Stomach smooth muscle (tissue), 2 donors: ENCODE measurements around the gene ALAD.

Source experiments
- H3K27ac ChIP-seq: one replicate; pipeline ENCODE4 v1.7.0; 2013; ENCODE audit warnings: mild to moderate bottlenecking, low read length, inconsistent platforms
- H3K27me3 ChIP-seq, 2 donors: one replicate each; pipeline ENCODE4 v1.7.0; 2013; ENCODE audit warnings: low read length in 2 of 2; ENCODE audit not compliant: insufficient read depth in 2 of 2, control insufficient read depth in 1 of 2
- H3K36me3 ChIP-seq, 2 donors: one replicate each; pipeline ENCODE4 v1.7.0; 2013; ENCODE audit warnings: low read length in 2 of 2; ENCODE audit not compliant: control insufficient read depth in 2 of 2, insufficient read depth in 2 of 2
- H3K4me1 ChIP-seq: one replicate; pipeline ENCODE4 v1.7.0; 2013; ENCODE audit warnings: low read length; ENCODE audit not compliant: control insufficient read depth, insufficient read depth
- H3K4me3 ChIP-seq, 2 donors: one replicate each; pipeline ENCODE4 v1.7.0; 2013; ENCODE audit warnings: low read length in 2 of 2
- H3K9ac ChIP-seq, 2 donors: one replicate each; pipeline ENCODE4 v1.7.0; 2013; ENCODE audit warnings: low read length in 2 of 2, mild to moderate bottlenecking in 1 of 2
- H3K9me3 ChIP-seq, 2 donors: one replicate each; pipeline ENCODE4 v1.7.0; 2013; ENCODE audit warnings: low read length in 2 of 2; ENCODE audit not compliant: control insufficient read depth in 2 of 2
- donor health status: healthy.
- donor health status: Pancreatic carcinoma.

The ALAD gene

DNA sequence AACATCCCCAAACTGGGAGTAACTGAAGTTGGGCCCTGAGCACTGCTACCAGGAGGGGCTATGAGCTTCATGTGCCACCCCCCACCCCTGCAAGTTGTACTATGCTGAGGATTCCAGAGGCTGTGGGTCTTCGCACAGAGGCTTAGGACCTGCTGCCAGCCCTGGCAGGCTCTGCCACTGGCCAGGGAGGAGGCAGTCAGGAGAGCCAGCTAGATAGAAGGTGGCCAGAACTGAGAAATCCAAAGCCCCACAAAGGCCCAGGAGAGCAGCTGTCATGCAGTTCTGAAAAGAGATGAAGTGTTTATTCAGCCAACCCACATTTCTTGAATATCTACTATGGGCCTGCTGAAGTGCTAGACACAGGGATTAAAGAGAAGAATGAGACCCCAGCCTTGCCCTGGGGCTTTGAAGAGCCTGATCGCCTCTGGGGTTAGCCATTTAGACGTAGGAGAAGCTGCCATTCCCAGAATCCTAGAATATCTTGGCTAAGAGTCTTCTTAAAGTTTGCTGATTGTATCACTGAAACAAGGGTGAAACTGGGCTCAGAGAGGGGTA is 1.4 kb downstream of the ALAD start:
- Histone ChIP-seq H3K27me3 (no peaks in the 10 kb centered on the region), H3K27ac (no peak overlapping the region), H3K9ac (peak overlapping the region in 1 of 2 donors; percentile 13), H3K4me1 (peaks cover 19% of the 10 kb centered on the region), H3K36me3 (peaks cover 0 to 4% of the 10 kb centered on the region in 2 donors), H3K4me3 (peak overlapping the region in 1 of 2 donors; percentile 91), H3K9me3 (no peaks in the 10 kb centered on the region)

DNA sequence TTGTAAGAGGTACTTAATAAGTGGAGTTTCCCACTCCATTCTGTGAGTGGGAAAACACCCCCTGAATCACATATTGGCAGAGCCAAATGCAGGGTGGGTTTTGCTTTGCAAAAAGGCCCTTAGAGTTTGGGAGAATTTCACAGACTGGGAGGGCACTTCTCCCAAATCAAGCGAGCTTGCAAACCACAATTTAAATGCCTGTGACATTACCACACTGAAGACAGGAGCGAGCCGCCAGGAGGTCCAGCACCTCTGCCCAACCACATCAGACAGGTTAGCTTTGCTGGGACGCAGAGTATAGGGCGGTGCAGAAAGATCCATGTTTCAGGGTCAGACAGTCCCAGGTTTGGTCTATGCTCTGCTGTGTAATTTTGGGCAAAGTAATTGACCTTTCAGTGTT is 2.3 kb downstream of the ALAD start:
- Histone ChIP-seq H3K9me3 (no peaks in the 10 kb centered on the region), H3K4me3 (no peak overlapping the region), H3K27ac (no peak overlapping the region), H3K4me1 (peaks cover 19% of the 10 kb centered on the region), H3K9ac (no peak overlapping the region), H3K27me3 (no peaks in the 10 kb centered on the region), H3K36me3 (peaks cover 0 to 4% of the 10 kb centered on the region in 2 donors)

DNA sequence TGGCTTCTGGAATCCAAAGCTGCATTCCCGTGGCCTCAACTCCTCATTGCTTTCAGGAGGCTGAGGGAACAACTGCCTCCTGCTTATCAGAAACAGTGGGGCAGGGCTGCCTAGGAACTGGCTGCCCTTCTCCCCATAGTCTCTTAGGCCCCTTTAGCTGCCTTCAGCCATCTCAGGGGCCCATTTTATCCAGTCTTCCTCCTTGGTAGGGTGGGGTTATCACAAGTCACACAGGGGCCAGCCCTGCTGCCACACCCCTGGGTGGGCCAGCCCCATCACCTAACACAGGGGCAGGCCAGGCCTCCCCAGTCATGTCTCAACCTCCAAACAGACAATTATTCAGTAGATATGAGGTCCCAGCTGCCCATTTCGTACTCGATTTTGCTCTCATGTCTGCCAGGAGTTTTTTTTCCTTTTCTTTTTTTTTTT is 3.9 kb downstream of the ALAD start:
- no peak overlapping the region for H3K27ac ChIP-seq
- no peak overlapping the region for H3K9ac ChIP-seq
- H3K4me3 ChIP-seq = no peak overlapping the region
- H3K4me1 ChIP-seq = peaks cover 19% of the 10 kb centered on the region
- no peaks in the 10 kb centered on the region for H3K27me3 ChIP-seq
- no peaks in the 10 kb centered on the region for H3K9me3 ChIP-seq
- H3K36me3 ChIP-seq = peaks cover 3 to 9% of the 10 kb centered on the region in 2 donors

DNA sequence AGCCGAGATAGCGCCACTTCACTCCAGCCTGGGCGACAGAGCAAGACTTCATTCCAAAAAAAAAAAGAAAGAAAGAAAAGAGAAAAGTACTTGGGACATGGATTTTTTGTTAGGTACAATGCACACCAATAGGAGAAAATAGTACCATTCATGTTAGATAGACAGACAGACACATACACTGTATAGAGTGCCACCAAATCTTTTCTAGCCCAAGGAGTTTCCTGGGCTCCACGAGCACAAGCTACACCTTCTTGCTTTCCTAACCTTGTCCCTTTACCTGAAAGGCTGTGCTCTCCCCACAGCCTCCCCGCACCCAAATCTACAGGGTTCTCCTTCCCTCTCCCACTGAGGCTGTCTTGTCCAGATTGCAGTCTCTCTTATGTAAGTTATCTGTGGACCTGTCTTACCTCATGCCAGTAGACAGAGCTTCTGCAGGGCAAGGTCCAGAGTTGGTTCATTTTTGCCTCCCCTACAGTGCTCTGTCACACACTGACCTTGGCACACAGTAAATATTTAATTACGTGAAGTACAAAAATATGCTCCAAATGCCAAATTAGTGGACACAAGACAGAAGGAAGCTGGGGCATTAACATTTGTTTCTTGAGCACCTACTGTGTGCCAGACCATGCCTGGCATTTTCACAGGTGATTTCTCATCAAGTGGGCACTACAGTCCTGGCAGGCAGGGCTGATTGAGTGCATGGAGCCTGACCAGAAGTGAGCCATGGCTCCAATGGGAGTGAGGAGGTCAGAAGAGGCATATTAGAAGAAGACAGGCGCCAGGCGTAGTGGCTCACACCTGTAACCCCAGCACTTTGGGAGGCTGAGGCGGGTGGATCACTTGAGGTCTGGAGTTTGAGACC is 5.9 kb downstream of the ALAD start:
- Histone ChIP-seq H3K27ac (no peak overlapping the region), H3K4me1 (peaks cover 10% of the 10 kb centered on the region), H3K9ac (no peak overlapping the region), H3K27me3 (no peaks in the 10 kb centered on the region), H3K9me3 (no peaks in the 10 kb centered on the region), H3K4me3 (no peak overlapping the region), H3K36me3 (peaks cover 21 to 25% of the 10 kb centered on the region in 2 donors)

DNA sequence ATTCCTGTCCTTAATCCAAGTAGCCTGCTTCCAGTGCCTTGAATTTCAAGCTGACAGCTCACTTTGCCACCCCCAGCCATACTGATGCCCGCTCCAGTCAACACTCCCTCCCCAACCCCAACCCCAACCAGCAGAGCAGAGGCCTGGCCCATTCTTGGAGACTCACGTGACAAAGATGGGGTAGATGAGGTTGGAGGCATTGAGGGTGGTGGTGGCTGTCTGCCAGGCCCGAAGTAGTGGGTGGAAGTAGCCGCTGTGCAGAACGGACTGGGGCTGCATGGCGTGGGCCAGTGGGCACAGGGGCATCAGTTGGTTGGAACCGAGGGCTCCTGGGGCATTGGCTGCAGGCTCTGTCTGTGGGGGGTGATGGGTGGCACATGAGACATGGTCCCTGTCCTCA is 7.8 kb downstream of the ALAD start:
- no peak overlapping the region for H3K4me3 ChIP-seq
- no peaks in the 10 kb centered on the region for H3K27me3 ChIP-seq
- H3K36me3 ChIP-seq = peaks cover 29 to 40% of the 10 kb centered on the region in 2 donors
- H3K9me3 ChIP-seq = no peaks in the 10 kb centered on the region
- no peak overlapping the region for H3K27ac ChIP-seq
- no peak overlapping the region for H3K9ac ChIP-seq
- no peaks in the 10 kb centered on the region for H3K4me1 ChIP-seq

DNA sequence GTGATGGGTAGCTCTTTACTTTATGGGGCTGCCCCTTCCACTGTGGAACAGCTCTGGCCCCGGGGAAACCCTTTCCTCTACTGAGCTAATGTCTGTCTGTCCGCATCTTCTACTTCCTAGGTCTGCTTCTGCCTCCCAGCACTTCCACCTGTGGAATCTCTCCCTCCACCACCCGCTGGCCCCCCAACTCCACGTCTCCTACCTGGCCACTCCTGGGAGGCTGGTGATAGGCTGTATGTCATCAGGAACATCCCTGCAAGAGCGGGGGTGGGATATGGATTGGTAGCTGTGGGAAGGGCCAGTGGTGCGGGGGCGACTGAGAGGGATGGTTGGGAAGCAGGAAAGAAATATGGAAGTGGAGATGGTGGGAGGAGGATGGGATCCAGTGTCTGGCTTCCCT is 9.2 kb downstream of the ALAD start:
- Histone ChIP-seq H3K36me3 (peaks cover 36 to 52% of the 10 kb centered on the region in 2 donors), H3K9ac (no peak overlapping the region), H3K27me3 (no peaks in the 10 kb centered on the region), H3K27ac (no peak overlapping the region), H3K4me3 (no peak overlapping the region), H3K9me3 (no peaks in the 10 kb centered on the region), H3K4me1 (no peaks in the 10 kb centered on the region)

DNA sequence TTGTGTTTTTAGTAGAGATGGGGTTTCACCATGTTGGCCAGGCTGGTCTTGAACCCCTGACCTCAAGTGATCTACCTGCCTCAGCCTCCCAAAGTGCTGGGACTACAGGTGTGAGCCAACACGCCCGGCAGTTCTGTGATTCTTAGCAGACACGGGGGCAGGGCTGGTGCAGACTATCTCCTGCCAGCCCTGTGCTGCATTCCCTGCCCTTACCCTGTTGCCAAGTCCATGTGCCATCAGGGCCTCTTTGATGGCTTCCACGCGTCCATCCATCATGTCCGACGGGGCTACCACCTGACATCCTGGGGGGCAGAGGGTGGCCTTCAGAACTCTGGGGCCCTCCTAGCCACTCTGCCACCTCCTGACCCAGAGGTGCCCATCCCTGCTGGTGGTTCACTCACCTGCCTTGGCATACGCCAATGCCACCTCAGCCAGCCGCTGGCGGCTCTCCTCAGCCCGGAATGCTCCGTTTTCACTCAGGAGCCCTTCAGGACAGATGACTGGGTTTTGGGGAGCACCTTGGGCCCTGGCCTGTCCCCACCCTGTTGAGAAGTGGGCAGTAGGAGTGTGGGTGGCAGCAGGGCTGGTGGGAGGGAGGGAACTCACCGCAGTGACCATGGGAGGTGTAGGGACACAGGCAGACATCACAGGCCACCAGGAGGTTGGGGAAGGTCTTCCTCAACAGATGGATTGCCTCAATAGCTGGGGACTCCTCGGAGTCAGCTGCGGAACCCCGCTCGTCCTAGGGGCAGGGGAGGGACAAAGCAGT is 10.7 kb downstream of the ALAD start:
- no peaks in the 10 kb centered on the region for H3K4me1 ChIP-seq
- no peaks in the 10 kb centered on the region for H3K9me3 ChIP-seq
- H3K27me3 ChIP-seq = no peaks in the 10 kb centered on the region
- peaks cover 38 to 48% of the 10 kb centered on the region in 2 donors for H3K36me3 ChIP-seq
- no peak overlapping the region for H3K4me3 ChIP-seq
- no peak overlapping the region for H3K27ac ChIP-seq
- H3K9ac ChIP-seq = no peak overlapping the region

DNA sequence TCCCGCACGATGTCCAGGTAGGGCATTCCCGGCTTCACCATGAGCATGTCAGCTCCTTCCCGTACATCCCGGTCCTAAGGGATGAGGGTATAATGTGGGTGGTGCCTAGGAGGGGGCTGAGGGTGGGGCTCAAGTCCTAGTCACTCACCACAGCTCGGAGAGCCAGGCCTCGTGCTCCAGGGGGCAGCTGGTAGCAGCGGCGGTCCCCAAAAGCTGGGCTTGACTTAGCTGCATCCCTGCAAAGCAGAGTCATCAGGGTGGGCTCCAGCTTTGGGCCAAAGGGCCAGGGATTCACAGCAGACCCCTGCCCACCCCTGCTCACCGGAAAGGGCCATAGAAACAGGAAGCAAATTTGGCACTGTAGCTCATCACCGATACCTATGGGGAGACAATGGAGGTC is 11.6 kb downstream of the ALAD start:
- no peaks in the 10 kb centered on the region for H3K4me1 ChIP-seq
- H3K9ac ChIP-seq = no peak overlapping the region
- H3K4me3 ChIP-seq = no peak overlapping the region
- H3K36me3 ChIP-seq = peaks cover 38 to 48% of the 10 kb centered on the region in 2 donors
- H3K27me3 ChIP-seq = no peaks in the 10 kb centered on the region
- H3K9me3 ChIP-seq = no peaks in the 10 kb centered on the region
- H3K27ac ChIP-seq = no peak overlapping the region

DNA sequence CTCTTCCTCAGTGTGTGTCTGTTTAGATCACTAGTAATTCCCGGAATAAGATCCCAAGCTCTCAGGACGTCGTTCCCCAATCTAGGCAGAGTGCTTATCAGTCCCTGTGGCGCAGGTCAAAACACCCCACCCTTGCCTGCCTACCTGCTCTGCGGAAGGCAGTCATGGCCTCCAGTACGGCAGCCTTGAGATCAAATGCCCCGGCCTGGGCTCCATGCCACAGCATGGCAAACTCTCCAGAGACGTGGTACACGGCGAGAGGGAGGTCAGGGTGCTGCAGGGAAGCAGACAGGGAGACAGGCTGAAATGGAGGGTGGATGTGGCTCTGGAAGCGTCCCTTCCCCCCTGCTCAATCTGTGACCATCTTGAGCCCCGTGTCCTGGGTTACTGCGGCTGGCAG is 12.3 kb downstream of the ALAD start:
- Histone ChIP-seq H3K27me3 (no peaks in the 10 kb centered on the region), H3K9me3 (no peaks in the 10 kb centered on the region), H3K4me3 (no peak overlapping the region), H3K4me1 (no peaks in the 10 kb centered on the region), H3K9ac (no peak overlapping the region), H3K27ac (no peak overlapping the region), H3K36me3 (peaks cover 38 to 48% of the 10 kb centered on the region in 2 donors)

DNA sequence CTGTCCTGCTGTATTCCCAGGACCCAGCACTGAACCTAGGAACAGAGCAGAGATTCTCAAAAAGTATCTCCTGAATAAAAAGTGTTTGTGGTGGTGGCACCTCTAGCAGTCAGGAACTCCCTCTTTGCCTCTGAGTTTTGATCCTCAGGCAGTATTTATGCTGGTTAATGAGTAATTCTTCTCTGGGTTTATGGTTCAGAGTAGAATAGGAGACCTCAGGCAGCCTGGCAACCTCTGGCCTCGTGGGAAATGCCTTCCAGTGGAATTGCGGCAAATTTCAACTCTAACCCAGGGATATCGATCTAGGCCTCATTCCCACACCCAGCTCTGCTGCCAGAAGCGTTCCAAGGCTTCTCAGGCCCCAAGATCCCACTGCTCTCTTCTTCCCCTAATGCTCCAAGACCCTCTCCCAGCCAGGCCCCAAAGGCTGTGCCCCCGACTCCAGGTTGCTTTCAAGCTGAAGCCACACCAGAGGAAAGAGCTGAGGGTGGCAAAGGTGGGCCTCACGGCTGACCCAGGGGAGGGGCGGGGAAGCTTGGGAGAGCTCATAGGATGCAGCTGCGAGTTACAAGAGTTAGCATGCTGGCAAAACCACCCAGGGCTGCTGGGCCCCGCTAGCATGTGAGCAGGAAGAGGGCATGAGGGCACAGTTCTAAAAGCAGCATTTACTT is 13.4 kb downstream of the ALAD start:
- Histone ChIP-seq H3K27me3 (no peaks in the 10 kb centered on the region), H3K27ac (no peak overlapping the region), H3K9me3 (no peaks in the 10 kb centered on the region), H3K4me1 (no peaks in the 10 kb centered on the region), H3K36me3 (peaks cover 38 to 44% of the 10 kb centered on the region in 2 donors), H3K4me3 (no peak overlapping the region), H3K9ac (no peak overlapping the region)
